ENCODE results near the gene NPTN. TPM values are rescaled to one million over a fixed set of nuclear protein-coding genes. Genes with fewer than 3 reads are reported as not detected.
"Not testable (repeated sequence)": the region's sequence is repeated elsewhere in the genome, so short reads cannot be mapped to it uniquely, and the experiment has no call there.

NPTN gene
- 86.1 TPM for total RNA-seq

DNA sequence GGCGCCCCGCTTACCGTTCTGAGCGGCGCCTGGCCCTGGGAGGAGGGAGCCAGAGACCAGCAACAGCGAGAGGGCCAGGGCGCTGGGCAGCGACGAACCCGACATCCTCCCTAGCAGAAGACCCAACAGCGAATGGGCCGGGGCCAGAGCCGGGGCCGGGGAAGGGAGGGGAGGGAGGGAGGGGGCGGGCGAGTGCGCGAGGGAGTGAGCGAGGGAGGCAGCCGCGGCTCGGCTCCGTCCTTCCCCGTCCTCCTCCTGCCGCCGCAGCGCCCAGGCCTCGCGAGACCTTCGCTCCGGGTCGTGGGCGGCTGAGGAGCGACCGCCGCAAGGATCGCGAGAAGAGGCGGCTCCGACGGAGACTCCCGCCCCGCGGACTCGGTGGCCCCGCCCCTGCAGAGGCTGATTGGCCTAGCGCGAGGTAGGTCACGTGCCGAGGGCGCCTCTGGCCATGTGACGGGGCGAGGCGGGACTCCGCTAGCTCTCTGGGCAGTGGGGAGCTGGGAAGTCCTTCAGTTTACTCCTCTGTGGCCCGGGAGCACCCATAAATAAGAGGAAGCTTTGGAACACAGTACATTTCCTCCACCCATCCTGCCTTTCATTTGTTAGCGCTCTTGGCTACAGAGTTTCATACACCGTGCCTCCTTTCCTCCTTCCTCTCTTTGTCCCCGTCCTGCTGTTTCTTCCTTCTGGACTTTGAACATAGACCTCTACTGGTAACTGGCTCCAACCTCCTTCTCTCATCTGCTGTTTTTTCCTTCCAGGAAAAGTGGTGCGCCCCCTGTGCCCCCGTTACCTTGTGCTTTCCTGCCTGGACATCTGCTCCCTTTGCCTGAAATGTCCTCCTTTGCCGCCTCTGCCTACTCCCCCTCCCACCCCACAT lies at the start of gene NPTN:
NPTN (minus strand) TSS at position 279 of the 880 bp plus-strand sequence; CDS start at position 105, 174 bp downstream.
- DNase-seq = peak; percentile 98

GRCh38 chr15:73682600-73683090 lies 49.5 kb upstream of the NPTN start:
- no peak for DNase-seq

GRCh38 chr15:73681856-73682599 lies 48.8 kb upstream of the NPTN start:
- DNase-seq = no peak

GRCh38 chr15:73681063-73681462 lies 47.9 kb upstream of the NPTN start:
- DNase-seq = no peak

- DNase-seq = no peak
Measured at GRCh38 chr15:73680549-73680948, 47.4 kb upstream of the NPTN start.

- no peak for DNase-seq
Measured at GRCh38 chr15:73679964-73680363, 46.8 kb upstream of the NPTN start.

- no peak for DNase-seq
Measured at GRCh38 chr15:73679180-73679579, 46.0 kb upstream of the NPTN start.

DNA sequence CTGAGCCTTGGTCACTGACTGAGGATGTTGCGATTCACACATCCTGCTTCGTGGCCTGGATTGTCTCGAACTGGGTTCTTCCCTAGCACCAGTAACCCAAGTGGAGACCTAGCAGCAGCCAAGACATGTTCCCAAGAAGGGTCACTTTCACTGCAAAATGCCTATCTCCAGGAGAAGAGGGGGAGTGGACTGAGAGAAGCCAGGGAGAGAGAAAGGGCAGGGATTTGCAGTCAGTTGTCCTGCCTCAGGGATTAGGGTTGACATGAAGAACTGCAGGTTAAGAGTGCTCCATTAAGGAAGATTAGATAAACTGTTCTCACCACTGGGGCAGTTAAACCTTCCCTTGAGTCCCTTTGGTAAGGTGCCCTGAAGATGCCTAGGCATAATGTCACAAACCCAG lies 45.3 kb upstream of the NPTN start:
- DNase-seq = no peak

DNA sequence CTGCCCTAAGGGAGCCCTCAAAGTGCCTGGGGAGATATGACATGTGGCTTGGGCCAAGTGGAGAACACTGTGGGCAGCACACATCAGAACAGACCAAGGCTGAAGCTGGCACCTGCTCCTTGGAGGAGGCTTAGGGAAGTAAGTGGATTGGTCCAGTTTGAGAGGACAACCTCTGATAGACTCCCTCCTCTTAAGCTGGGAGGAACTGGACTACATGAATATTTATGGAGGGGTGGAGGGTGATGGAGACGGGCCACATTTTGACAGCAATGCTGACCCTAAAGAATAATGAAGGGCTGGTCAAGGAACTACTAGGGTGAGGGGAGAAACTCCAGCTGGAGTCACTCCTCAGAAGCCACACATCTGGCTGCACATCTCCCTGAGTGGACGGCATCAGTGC lies 44.5 kb upstream of the NPTN start:
- DNase-seq = no peak

- DNase-seq = no peak
Measured at GRCh38 chr15:73677146-73677607, 44.0 kb upstream of the NPTN start.

GRCh38 chr15:73674587-73674986 lies 41.4 kb upstream of the NPTN start:
- DNase-seq = no peak

GRCh38 chr15:73660455-73660854 lies 27.3 kb upstream of the NPTN start:
- no peak for DNase-seq

DNA sequence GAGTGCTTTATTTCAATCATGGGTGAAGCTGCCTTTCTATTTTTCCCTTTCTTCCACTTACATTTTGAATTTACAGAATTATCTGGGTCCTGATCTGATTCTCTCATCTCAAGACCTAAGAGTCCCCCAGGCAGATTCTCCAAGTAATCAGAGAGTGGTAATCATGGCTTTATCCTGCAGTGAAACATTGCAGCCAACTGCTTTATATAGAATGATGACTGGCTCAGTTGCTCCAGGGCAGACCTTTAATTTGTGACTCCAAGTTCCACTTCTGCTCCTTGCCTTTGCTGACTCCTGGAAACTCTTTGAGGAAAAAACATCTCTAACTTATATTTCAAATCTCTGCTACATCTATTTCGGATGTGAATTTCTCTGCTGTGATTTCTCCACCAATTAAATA lies 25.5 kb upstream of the NPTN start:
- no peak for DNase-seq

- no peak for DNase-seq
Measured at GRCh38 chr15:73655724-73656123, 22.5 kb upstream of the NPTN start.

GRCh38 chr15:73654659-73655058 lies 21.5 kb upstream of the NPTN start:
- no peak for DNase-seq

- DNase-seq = no peak
Measured at GRCh38 chr15:73650416-73651126, 17.4 kb upstream of the NPTN start.

DNA sequence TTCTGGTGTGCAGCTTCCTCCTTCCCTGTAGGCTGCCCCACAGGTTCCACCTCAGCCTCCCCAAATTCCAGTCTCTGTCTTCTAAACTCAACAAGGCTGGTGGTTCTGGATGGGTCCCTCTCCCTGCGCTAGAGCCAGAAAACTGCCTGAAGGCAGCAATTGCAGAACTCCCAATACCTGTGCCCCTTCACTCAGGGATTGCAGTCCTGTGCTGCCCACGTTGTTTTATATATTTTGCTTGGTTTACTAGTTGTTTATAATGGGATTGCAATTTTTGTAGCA lies 14.8 kb upstream of the NPTN start:
- no peak for DNase-seq

DNA sequence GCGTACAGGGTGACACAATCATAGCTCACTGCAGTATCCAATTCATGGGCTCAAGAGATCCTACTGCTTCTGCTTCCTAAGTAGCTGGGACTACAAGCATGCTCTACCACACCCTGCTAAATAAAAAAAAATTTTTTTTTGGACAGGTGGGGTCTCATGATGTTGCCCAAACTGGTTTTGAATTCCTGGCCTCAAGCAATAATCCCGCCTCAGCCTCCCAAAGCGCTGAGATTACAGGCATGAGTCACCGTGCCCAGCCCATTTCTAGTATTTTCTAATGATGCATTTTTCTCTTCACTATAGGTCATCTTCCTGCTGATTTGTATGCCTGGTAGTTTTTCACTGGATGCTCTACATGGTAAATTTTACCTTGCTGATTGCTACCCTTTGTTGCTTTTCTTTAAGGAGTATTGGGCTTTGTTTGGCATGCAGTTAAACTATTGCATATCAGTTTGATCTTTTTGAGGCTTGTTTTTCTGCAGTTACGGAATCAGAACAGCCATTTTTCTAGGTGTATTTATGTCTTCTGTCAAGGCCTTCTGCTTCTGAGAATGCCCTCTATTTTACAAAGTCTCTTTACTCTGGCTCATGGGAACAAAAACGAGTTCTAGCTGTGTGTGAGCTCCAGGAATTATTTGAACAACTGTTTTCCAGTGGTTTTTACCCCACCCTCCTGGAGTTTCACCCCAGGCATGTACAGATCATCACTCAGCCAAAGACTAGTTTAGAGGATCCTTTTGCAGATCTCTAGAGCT lies 14.2 kb upstream of the NPTN start:
- no peak for DNase-seq

- not testable (repeated sequence) for DNase-seq
Measured at GRCh38 chr15:73639464-73639863, 6.3 kb upstream of the NPTN start.

- DNase-seq = no peak
Measured at GRCh38 chr15:73637527-73637926, 4.3 kb upstream of the NPTN start.

GRCh38 chr15:73633991-73634495 lies 854 bp upstream of the NPTN start:
- no peak for DNase-seq

DNA sequence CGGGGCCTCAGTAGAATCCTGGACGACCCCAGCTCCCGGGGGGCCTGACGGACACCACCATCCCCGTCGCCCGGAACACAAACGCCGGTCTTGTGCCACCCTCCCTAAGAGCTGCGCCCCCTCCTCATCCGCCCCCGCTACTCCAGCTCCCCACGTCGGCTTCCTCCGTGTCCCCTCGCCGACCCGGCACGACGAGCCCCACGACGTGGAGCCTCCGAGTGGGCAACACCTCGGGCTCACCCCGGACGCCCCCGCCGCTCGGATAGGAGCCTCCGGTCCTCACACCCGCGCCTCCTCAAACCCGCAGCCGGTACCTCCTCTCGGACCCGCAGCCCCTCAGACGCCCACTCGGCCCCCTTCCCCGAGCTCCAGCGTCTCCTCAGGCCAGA lies 525 bp downstream of the NPTN start:
- DNase-seq = no peak

Measured in occipital lobe (tissue), 2 donors.